SK-N-SH treated with all-trans-retinoic acid at 6 μM for 48 hours (cell line): Measurements from ENCODE around the gene EGLN1.

Experiments
- ATAC-seq: fragments of 200-7000 bp; cut with Tn5 transposase; 3 replicates; pipeline ENCODE4 v1.9.1; 2020; ENCODE audit warnings: mild to moderate bottlenecking, moderate library complexity
- ARNTL ChIP-seq: fragments of 450-650 bp; formaldehyde crosslinking; IDR thresholded peaks from 2 replicates; pipeline ENCODE4 v1.5.0; 2020; ENCODE audit warnings: low read depth, mild to moderate bottlenecking, moderate library complexity, borderline replicate concordance
- BACH2 ChIP-seq: fragments of 250-450 bp; sonication (Bioruptor Pico); IDR thresholded peaks from 2 replicates; pipeline ENCODE4 v1.9.0; 2021; ENCODE audit warnings: mild to moderate bottlenecking, borderline replicate concordance
- CREB5 ChIP-seq: fragments of 250-450 bp; sonication (Bioruptor Pico); IDR thresholded peaks from 2 replicates; pipeline ENCODE4 v1.5.1; 2020; ENCODE audit warnings: low read depth, mild to moderate bottlenecking, moderate library complexity
- CSRNP3 ChIP-seq: fragments of 250-450 bp; sonication (Bioruptor Pico); IDR thresholded peaks from 2 replicates; pipeline ENCODE4 v1.5.1; 2021; ENCODE audit warnings: mild to moderate bottlenecking, moderate library complexity
- ESRRG ChIP-seq: fragments of 250-450 bp; sonication (Bioruptor Pico); IDR thresholded peaks from 2 replicates; pipeline ENCODE4 v1.6.1; 2021; ENCODE audit warnings: mild to moderate bottlenecking
- GLIS3 ChIP-seq: fragments of 250-450 bp; sonication (Bioruptor Pico); IDR thresholded peaks from 2 replicates; pipeline ENCODE4 v1.5.0; 2020; ENCODE audit warnings: mild to moderate bottlenecking, moderate library complexity
- ISL1 ChIP-seq: fragments of 250-450 bp; sonication (Bioruptor Pico); IDR thresholded peaks from 2 replicates; pipeline ENCODE4 v2.1.2; 2022; ENCODE audit warnings: mild to moderate bottlenecking, moderate library complexity
- OSR1 ChIP-seq: fragments of 250-450 bp; sonication (Bioruptor Pico); IDR thresholded peaks from 2 replicates; pipeline ENCODE4 v1.8.0; 2022; ENCODE audit warnings: moderate library complexity, mild to moderate bottlenecking, inconsistent platforms
- PATZ1 ChIP-seq: fragments of 250-450 bp; sonication (Bioruptor Pico); IDR thresholded peaks from 2 replicates; pipeline ENCODE4 v1.8.0; 2020; ENCODE audit warnings: mild to moderate bottlenecking, moderate library complexity, borderline replicate concordance
- POU6F1 ChIP-seq: fragments of 250-450 bp; sonication (Bioruptor Pico); IDR thresholded peaks from 2 replicates; pipeline ENCODE4 v1.8.0; 2021; ENCODE audit warnings: low read depth, mild to moderate bottlenecking, moderate library complexity, borderline replicate concordance
- PPARA ChIP-seq: fragments of 250-450 bp; sonication (Bioruptor Pico); IDR thresholded peaks from 2 replicates; pipeline ENCODE4 v1.5.0; 2020; ENCODE audit warnings: mild to moderate bottlenecking, borderline replicate concordance
- RARB ChIP-seq: fragments of 250-450 bp; sonication (Bioruptor Pico); IDR thresholded peaks from 2 replicates; pipeline ENCODE4 v1.8.0; 2021; ENCODE audit warnings: mild to moderate bottlenecking, moderate library complexity
- SNAI2 ChIP-seq: fragments of 250-450 bp; sonication (Bioruptor Pico); IDR thresholded peaks from 2 replicates; pipeline ENCODE4 v1.5.0; 2020; ENCODE audit warnings: mild to moderate bottlenecking, moderate library complexity
- TOX ChIP-seq: fragments of 250-450 bp; sonication (Bioruptor Pico); IDR thresholded peaks from 2 replicates; pipeline ENCODE4 v1.8.0; 2021; ENCODE audit warnings: mild to moderate bottlenecking, moderate library complexity, borderline replicate concordance
- TSHZ2 ChIP-seq: fragments of 250-450 bp; sonication (Bioruptor Pico); IDR thresholded peaks from 2 replicates; pipeline ENCODE4 v1.5.0; 2020; ENCODE audit warnings: mild to moderate bottlenecking, moderate library complexity
- ZC3H10 ChIP-seq: fragments of 250-450 bp; sonication (Bioruptor Pico); IDR thresholded peaks from 2 replicates; pipeline ENCODE4 v1.5.1; 2021; ENCODE audit warnings: mild to moderate bottlenecking, moderate library complexity
- ZFP3 ChIP-seq: fragments of 250-450 bp; sonication (Bioruptor Pico); IDR thresholded peaks from 2 replicates; pipeline ENCODE4 v1.5.0; 2020; ENCODE audit warnings: mild to moderate bottlenecking, moderate library complexity
- ZFP30 ChIP-seq: fragments of 450-650 bp; formaldehyde crosslinking; IDR thresholded peaks from 2 replicates; pipeline ENCODE4 v1.5.0; 2022; ENCODE audit warnings: mild to moderate bottlenecking, moderate library complexity
- ZNF565 ChIP-seq: fragments of 450-650 bp; formaldehyde crosslinking; conservative IDR thresholded peaks from 2 replicates; pipeline ENCODE4 v1.5.0; 2020; ENCODE audit warnings: low read depth, mild to moderate bottlenecking, moderate library complexity
- ZNF70 ChIP-seq: fragments of 450-650 bp; formaldehyde crosslinking; IDR thresholded peaks from 2 replicates; pipeline ENCODE4 v1.5.0; 2020; ENCODE audit warnings: mild to moderate bottlenecking, moderate library complexity
- ZNF8 ChIP-seq: fragments of 450-650 bp; formaldehyde crosslinking; IDR thresholded peaks from 2 replicates; pipeline ENCODE4 v1.5.0; 2020; ENCODE audit warnings: mild to moderate bottlenecking, moderate library complexity

The EGLN1 gene

GRCh38 chr1:231376875-231377549, 45.1 kb downstream of the EGLN1 start:
- TF ChIP-seq ZNF565 (no peak), ZNF70 (no peak)
- peak; percentile 33 for ATAC-seq

GRCh38 chr1:231376101-231376500, 46.0 kb downstream of the EGLN1 start:
- no peak for TF ChIP-seq ARNTL (CRISPR knock-in tag)
- TF ChIP-seq PPARA (CRISPR knock-in tag) = no peak
- no peak for TF ChIP-seq GLIS3
- TF ChIP-seq ZFP3 = no peak
- TF ChIP-seq OSR1 (CRISPR knock-in tag) = no peak
- no peak for TF ChIP-seq RARB (CRISPR knock-in tag)
- no peak for TF ChIP-seq ZNF565
- no peak for TF ChIP-seq ZNF8 (CRISPR knock-in tag)
- no peak for TF ChIP-seq ZC3H10 (CRISPR knock-in tag)
- no peak for TF ChIP-seq ZFP30 (CRISPR knock-in tag)
- no peak for TF ChIP-seq TOX (CRISPR knock-in tag)
- TF ChIP-seq TSHZ2 (CRISPR knock-in tag) = no peak
- ATAC-seq = peak; percentile 37; the same call in 2 of the 3 replicates

- TF ChIP-seq PATZ1 (CRISPR knock-in tag) (no peak), BACH2 (CRISPR knock-in tag) (no peak), GLIS3 (no peak), CREB5 (no peak), RARB (CRISPR knock-in tag) (no peak), ESRRG (CRISPR knock-in tag) (no peak), ZNF565 (no peak), TOX (CRISPR knock-in tag) (no peak), ZFP30 (CRISPR knock-in tag) (no peak), ISL1 (no peak), POU6F1 (CRISPR knock-in tag) (no peak), ZFP3 (no peak), SNAI2 (CRISPR knock-in tag) (no peak), TSHZ2 (CRISPR knock-in tag) (no peak), CSRNP3 (CRISPR knock-in tag) (no peak), ZNF70 (no peak), OSR1 (CRISPR knock-in tag) (no peak), ZNF8 (CRISPR knock-in tag) (no peak)
- TF ChIP-seq, all 23 proteins: peak for 0
- no peak for ATAC-seq
These were observed 47.7 kb downstream of the EGLN1 start for GRCh38 chr1:231374394-231374793.
